ENCODE measurements around the gene KLHL29.

Gene KLHL29

GRCh38 chr2:23627236-23628009 is 242.4 kb downstream of the KLHL29 start:
- TF ChIP-seq TAF1 (IDR thresholded peaks at IDR 0.05; ENCODE audit: low read depth, low read length) = no peak
- no peak for TF ChIP-seq POU2F2 (IDR thresholded peaks at IDR 0.05; ENCODE audit: low read depth, low read length)
- TF ChIP-seq POLR2AphosphoS5 (IDR thresholded peaks at IDR 0.05; ENCODE audit: low read depth, low read length) = no peak
- no peak for TF ChIP-seq POLR2A (IDR thresholded peaks at IDR 0.05; ENCODE audit: low read depth, low read length)
- TF ChIP-seq PAX5 (IDR thresholded peaks at IDR 0.05; ENCODE audit: insufficient read depth, low read length, severe bottlenecking) = no peak
- no peak for TF ChIP-seq SPI1 (IDR thresholded peaks at IDR 0.05; ENCODE audit: low read depth, low read length)
- DNase-seq (ENCODE audit: insufficient read length, low spot score) (no peak), FAIRE-seq (no peak)

- TF ChIP-seq POLR2AphosphoS5 (IDR thresholded peaks at IDR 0.05; ENCODE audit: low read depth, low read length) (no peak), SPI1 (IDR thresholded peaks at IDR 0.05; ENCODE audit: low read depth, low read length) (no peak), POLR2A (IDR thresholded peaks at IDR 0.05; ENCODE audit: low read depth, low read length) (no peak), TAF1 (IDR thresholded peaks at IDR 0.05; ENCODE audit: low read depth, low read length) (no peak), PAX5 (IDR thresholded peaks at IDR 0.05; ENCODE audit: insufficient read depth, low read length, severe bottlenecking) (no peak), POU2F2 (IDR thresholded peaks at IDR 0.05; ENCODE audit: low read depth, low read length) (no peak)
- DNase-seq (ENCODE audit: insufficient read length, low spot score) = no peak
- FAIRE-seq = no peak
Measured at GRCh38 chr2:23628926-23629771, 244.2 kb downstream of the KLHL29 start.

- no peak for TF ChIP-seq POU2F2 (IDR thresholded peaks at IDR 0.05; ENCODE audit: low read depth, low read length)
- no peak for TF ChIP-seq POLR2AphosphoS5 (IDR thresholded peaks at IDR 0.05; ENCODE audit: low read depth, low read length)
- TF ChIP-seq SPI1 (IDR thresholded peaks at IDR 0.05; ENCODE audit: low read depth, low read length) = no peak
- DNase-seq (ENCODE audit: insufficient read length, low spot score) (no peak), FAIRE-seq (no peak)
Measured at GRCh38 chr2:23629772-23630480, 244.9 kb downstream of the KLHL29 start.

- DNase-seq (ENCODE audit: insufficient read length, low spot score) = no peak
- no peak for TF ChIP-seq TAF1 (IDR thresholded peaks at IDR 0.05; ENCODE audit: low read depth, low read length)
- no peak for TF ChIP-seq SPI1 (IDR thresholded peaks at IDR 0.05; ENCODE audit: low read depth, low read length)
- no peak for TF ChIP-seq POLR2AphosphoS5 (IDR thresholded peaks at IDR 0.05; ENCODE audit: low read depth, low read length)
- TF ChIP-seq POU2F2 (IDR thresholded peaks at IDR 0.05; ENCODE audit: low read depth, low read length) = no peak
- TF ChIP-seq PAX5 (IDR thresholded peaks at IDR 0.05; ENCODE audit: insufficient read depth, low read length, severe bottlenecking) = no peak
- TF ChIP-seq POLR2A (IDR thresholded peaks at IDR 0.05; ENCODE audit: low read depth, low read length) = no peak
- no peak for FAIRE-seq
Measured at GRCh38 chr2:23630961-23631360, 246.0 kb downstream of the KLHL29 start.

- FAIRE-seq (no peak), DNase-seq (ENCODE audit: insufficient read length, low spot score) (no peak)
- no peak for TF ChIP-seq POLR2A (IDR thresholded peaks at IDR 0.05; ENCODE audit: low read depth, low read length)
- no peak for TF ChIP-seq POU2F2 (IDR thresholded peaks at IDR 0.05; ENCODE audit: low read depth, low read length)
- TF ChIP-seq POLR2AphosphoS5 (IDR thresholded peaks at IDR 0.05; ENCODE audit: low read depth, low read length) = no peak
- TF ChIP-seq PAX5 (IDR thresholded peaks at IDR 0.05; ENCODE audit: insufficient read depth, low read length, severe bottlenecking) = no peak
- no peak for TF ChIP-seq SPI1 (IDR thresholded peaks at IDR 0.05; ENCODE audit: low read depth, low read length)
- TF ChIP-seq TAF1 (IDR thresholded peaks at IDR 0.05; ENCODE audit: low read depth, low read length) = no peak
Measured at GRCh38 chr2:23631389-23631788, 246.4 kb downstream of the KLHL29 start.

GRCh38 chr2:23632386-23632785 is 247.4 kb downstream of the KLHL29 start:
- no peak for FAIRE-seq
- DNase-seq (ENCODE audit: insufficient read length, low spot score) = no peak
- no peak for TF ChIP-seq PAX5 (IDR thresholded peaks at IDR 0.05; ENCODE audit: insufficient read depth, low read length, severe bottlenecking)
- no peak for TF ChIP-seq POLR2A (IDR thresholded peaks at IDR 0.05; ENCODE audit: low read depth, low read length)
- TF ChIP-seq POU2F2 (IDR thresholded peaks at IDR 0.05; ENCODE audit: low read depth, low read length) = no peak
- TF ChIP-seq POLR2AphosphoS5 (IDR thresholded peaks at IDR 0.05; ENCODE audit: low read depth, low read length) = no peak
- TF ChIP-seq SPI1 (IDR thresholded peaks at IDR 0.05; ENCODE audit: low read depth, low read length) = no peak
- TF ChIP-seq TAF1 (IDR thresholded peaks at IDR 0.05; ENCODE audit: low read depth, low read length) = no peak

GRCh38 chr2:23632831-23633395 is 247.9 kb downstream of the KLHL29 start:
- DNase-seq (ENCODE audit: insufficient read length, low spot score) = no peak
- no peak for TF ChIP-seq TAF1 (IDR thresholded peaks at IDR 0.05; ENCODE audit: low read depth, low read length)
- TF ChIP-seq SPI1 (IDR thresholded peaks at IDR 0.05; ENCODE audit: low read depth, low read length) = no peak
- TF ChIP-seq POLR2AphosphoS5 (IDR thresholded peaks at IDR 0.05; ENCODE audit: low read depth, low read length) = no peak
- no peak for TF ChIP-seq POLR2A (IDR thresholded peaks at IDR 0.05; ENCODE audit: low read depth, low read length)
- TF ChIP-seq PAX5 (IDR thresholded peaks at IDR 0.05; ENCODE audit: insufficient read depth, low read length, severe bottlenecking) = no peak
- FAIRE-seq = no peak

GRCh38 chr2:23633966-23634365 is 249.0 kb downstream of the KLHL29 start:
- no peak for TF ChIP-seq TAF1 (IDR thresholded peaks at IDR 0.05; ENCODE audit: low read depth, low read length)
- TF ChIP-seq POLR2AphosphoS5 (IDR thresholded peaks at IDR 0.05; ENCODE audit: low read depth, low read length) = no peak
- TF ChIP-seq SPI1 (IDR thresholded peaks at IDR 0.05; ENCODE audit: low read depth, low read length) = no peak
- no peak for TF ChIP-seq POLR2A (IDR thresholded peaks at IDR 0.05; ENCODE audit: low read depth, low read length)
- no peak for TF ChIP-seq PAX5 (IDR thresholded peaks at IDR 0.05; ENCODE audit: insufficient read depth, low read length, severe bottlenecking)
- no peak for TF ChIP-seq POU2F2 (IDR thresholded peaks at IDR 0.05; ENCODE audit: low read depth, low read length)
- no peak for DNase-seq (ENCODE audit: insufficient read length, low spot score)
- no peak for FAIRE-seq
